GM12878 (cell line): ENCODE data around the gene HERC5.

Experiments used
- CTCF ChIP-seq, 3 experiments: IDR thresholded peaks in 2 of 3; conservative IDR thresholded peaks in 1 of 3; 2 replicates each; pipeline ENCODE4 v1.5.1; 2011; ENCODE audit warnings: low read depth in 3 of 3, low read length in 3 of 3, mild to moderate bottlenecking in 3 of 3, control low read depth in 2 of 3, moderate library complexity in 2 of 3, inconsistent platforms in 1 of 3, mixed read lengths in 1 of 3; ENCODE audit not compliant: control insufficient read depth in 2 of 3, insufficient read depth in 1 of 3; ENCODE audit errors: extremely low read depth in 1 of 3
- EGR1 ChIP-seq, 2 experiments: IDR thresholded peaks; 1 replicate in 1 of 2; 2 replicates in 1 of 2; pipeline ENCODE4 v1.6.1; 2011 to 2012; ENCODE audit warnings: low read depth in 2 of 2, low read length in 2 of 2, borderline replicate concordance in 1 of 2, mild to moderate bottlenecking in 1 of 2, moderate library complexity in 1 of 2
- EZH2 ChIP-seq: IDR thresholded peaks from 2 replicates; pipeline ENCODE4 v1.6.1; 2012; ENCODE audit warnings: low read depth, mild to moderate bottlenecking, control low read depth, inconsistent platforms, low read length, borderline replicate concordance; ENCODE audit not compliant: control insufficient read depth
- NR2C1 ChIP-seq: fragments of 450-650 bp; IDR thresholded peaks from 2 replicates; pipeline ENCODE4 v1.6.1; 2017; ENCODE audit warnings: antibody characterized with exemption, mild to moderate bottlenecking, moderate library complexity
- NRF1 ChIP-seq: conservative IDR thresholded peaks from 2 replicates; pipeline ENCODE4 v1.6.1; 2011; ENCODE audit warnings: mild to moderate bottlenecking, low read depth, low read length, improper control_type of control experiment
- POLR2A ChIP-seq: IDR thresholded peaks from 2 replicates; pipeline ENCODE4 v1.6.1; 2011; ENCODE audit warnings: low read depth, mild to moderate bottlenecking, low read length
- RUNX3 ChIP-seq: IDR thresholded peaks from 2 replicates; pipeline ENCODE4 v1.6.1; 2012; ENCODE audit warnings: low read length, inconsistent platforms
- SPI1 ChIP-seq: IDR thresholded peaks from 2 replicates; pipeline ENCODE4 v1.6.1; 2011; ENCODE audit warnings: low read depth, mild to moderate bottlenecking, low read length, moderate library complexity, borderline replicate concordance; ENCODE audit not compliant: insufficient read depth
- TAF1 ChIP-seq: IDR thresholded peaks from 2 replicates; pipeline ENCODE4 v1.6.1; 2011; ENCODE audit warnings: mild to moderate bottlenecking, low read depth, low read length, borderline replicate concordance
- TF ChIP-seq, protein P1 (sequence below): IDR thresholded peaks from 2 replicates; pipeline ENCODE4 v1.6.1; 2012; ENCODE audit warnings: mild to moderate bottlenecking, low read depth, low read length

- TF ChIP-seq NR2C1, result no peak
- no peak for TF ChIP-seq POLR2A
- no peak for TF ChIP-seq RUNX3
- no peak for TF ChIP-seq EZH2
- no peak for TF ChIP-seq CTCF (IDR thresholded peaks at IDR 0.05 in 2 of 3, conservative IDR thresholded peaks at IDR 0.05 in 1 of 3; ENCODE audit: control insufficient read depth in 2 of 3, extremely low read depth in 1 of 3, insufficient read depth in 1 of 3, low read depth in 3 of 3, low read length in 3 of 3)
- TF ChIP-seq, protein P1, sequence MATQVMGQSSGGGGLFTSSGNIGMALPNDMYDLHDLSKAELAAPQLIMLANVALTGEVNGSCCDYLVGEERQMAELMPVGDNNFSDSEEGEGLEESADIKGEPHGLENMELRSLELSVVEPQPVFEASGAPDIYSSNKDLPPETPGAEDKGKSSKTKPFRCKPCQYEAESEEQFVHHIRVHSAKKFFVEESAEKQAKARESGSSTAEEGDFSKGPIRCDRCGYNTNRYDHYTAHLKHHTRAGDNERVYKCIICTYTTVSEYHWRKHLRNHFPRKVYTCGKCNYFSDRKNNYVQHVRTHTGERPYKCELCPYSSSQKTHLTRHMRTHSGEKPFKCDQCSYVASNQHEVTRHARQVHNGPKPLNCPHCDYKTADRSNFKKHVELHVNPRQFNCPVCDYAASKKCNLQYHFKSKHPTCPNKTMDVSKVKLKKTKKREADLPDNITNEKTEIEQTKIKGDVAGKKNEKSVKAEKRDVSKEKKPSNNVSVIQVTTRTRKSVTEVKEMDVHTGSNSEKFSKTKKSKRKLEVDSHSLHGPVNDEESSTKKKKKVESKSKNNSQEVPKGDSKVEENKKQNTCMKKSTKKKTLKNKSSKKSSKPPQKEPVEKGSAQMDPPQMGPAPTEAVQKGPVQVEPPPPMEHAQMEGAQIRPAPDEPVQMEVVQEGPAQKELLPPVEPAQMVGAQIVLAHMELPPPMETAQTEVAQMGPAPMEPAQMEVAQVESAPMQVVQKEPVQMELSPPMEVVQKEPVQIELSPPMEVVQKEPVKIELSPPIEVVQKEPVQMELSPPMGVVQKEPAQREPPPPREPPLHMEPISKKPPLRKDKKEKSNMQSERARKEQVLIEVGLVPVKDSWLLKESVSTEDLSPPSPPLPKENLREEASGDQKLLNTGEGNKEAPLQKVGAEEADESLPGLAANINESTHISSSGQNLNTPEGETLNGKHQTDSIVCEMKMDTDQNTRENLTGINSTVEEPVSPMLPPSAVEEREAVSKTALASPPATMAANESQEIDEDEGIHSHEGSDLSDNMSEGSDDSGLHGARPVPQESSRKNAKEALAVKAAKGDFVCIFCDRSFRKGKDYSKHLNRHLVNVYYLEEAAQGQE, result no peak
- no peak for TF ChIP-seq TAF1
- no peak for TF ChIP-seq NRF1
- no peak for TF ChIP-seq SPI1
- no peak for TF ChIP-seq EGR1 (IDR thresholded peaks at IDR 0.05; ENCODE audit: borderline replicate concordance in 1 of 2, low read depth in 2 of 2, low read length in 2 of 2)
Measured at GRCh38 chr4:88440146-88440545, 16.8 kb upstream of the HERC5 start.
